ENCODE data around the gene PCDH17.
A peak's percentile ranks its signal among the peaks of the same experiment; 100 is the strongest.

PCDH17 gene

GRCh38 chr13:57629821-57630235 is 1.7 kb upstream of the PCDH17 start:
- peak overlapping the region; percentile 67 for H2AFZ ChIP-seq (ENCODE audit: insufficient read depth, low read length, poor library complexity)
- no peaks in the 10 kb centered on the region for H3K79me2 ChIP-seq (ENCODE audit: control insufficient read depth, insufficient read depth, low read length, poor library complexity)
- peak overlapping the region; percentile 6 for H3K4me3 ChIP-seq (ENCODE audit: low read depth, low read length)
- no peak overlapping the region for H4K8ac ChIP-seq (ENCODE audit: low read depth, low read length)
- no peak overlapping the region for H2AK5ac ChIP-seq (ENCODE audit: low read length)
- H3K9ac ChIP-seq (ENCODE audit: low read length): no peak overlapping the region
- H4K12ac ChIP-seq (ENCODE audit: low read depth, low read length): no peak overlapping the region
- H4K91ac ChIP-seq (ENCODE audit: low read depth, low read length): no peak overlapping the region
- H3K9me3 ChIP-seq (ENCODE audit: insufficient read depth, low read depth, low read length): peaks cover 20% of the 10 kb centered on the region
- no CpG with 5 or more reads among the region's 34 CpGs for WGBS (ENCODE audit: extremely low coverage, insufficient coverage, insufficient read length)
- peak overlapping the region; percentile 99 for H3K4me2 ChIP-seq (ENCODE audit: low read length)
- H3K27ac ChIP-seq (ENCODE audit: low read depth, low read length): no peak overlapping the region
- H3K14ac ChIP-seq (ENCODE audit: low read length): no peak overlapping the region
- no peak overlapping the region for H2BK5ac ChIP-seq (ENCODE audit: low read depth, low read length, poor library complexity)
- H3K18ac ChIP-seq (ENCODE audit: low read length): no peak overlapping the region
- DNase-seq: peak in 1 of 2 donors; percentile 15
- peaks cover 11% of the 10 kb centered on the region for H3K27me3 ChIP-seq (ENCODE audit: insufficient read depth, low read length)
- peaks cover 13 to 18% of the 10 kb centered on the region in 2 experiments for H3K4me1 ChIP-seq (ENCODE audit: control insufficient read depth in 1 of 2, insufficient read depth in 2 of 2, low read length in 2 of 2)
- no peaks in the 10 kb centered on the region for H3K36me3 ChIP-seq (ENCODE audit: control insufficient read depth in 1 of 2, insufficient read depth in 2 of 2, low read length in 2 of 2)
- H3K4ac ChIP-seq (ENCODE audit: low read depth, low read length): no peak overlapping the region
- H3K79me1 ChIP-seq (ENCODE audit: low read length): no peaks in the 10 kb centered on the region
- H3K23ac ChIP-seq (ENCODE audit: low read length): no peak overlapping the region
- H2BK120ac ChIP-seq (ENCODE audit: insufficient read depth, low read length, poor library complexity): no peak overlapping the region
- no peak overlapping the region for H2BK12ac ChIP-seq (ENCODE audit: low read length)

- H4K91ac ChIP-seq (ENCODE audit: low read depth, low read length): no peak overlapping the region
- no peak overlapping the region for H2BK5ac ChIP-seq (ENCODE audit: low read depth, low read length, poor library complexity)
- no peak overlapping the region for H3K9ac ChIP-seq (ENCODE audit: low read length)
- H3K18ac ChIP-seq (ENCODE audit: low read length): no peak overlapping the region
- H3K27ac ChIP-seq (ENCODE audit: low read depth, low read length): no peak overlapping the region
- peak overlapping the region; percentile 46 for H2AFZ ChIP-seq (ENCODE audit: insufficient read depth, low read length, poor library complexity)
- no peak overlapping the region for H3K4ac ChIP-seq (ENCODE audit: low read depth, low read length)
- no peaks in the 10 kb centered on the region for H3K79me1 ChIP-seq (ENCODE audit: low read length)
- H3K23ac ChIP-seq (ENCODE audit: low read length): no peak overlapping the region
- no peaks in the 10 kb centered on the region for H3K79me2 ChIP-seq (ENCODE audit: control insufficient read depth, insufficient read depth, low read length, poor library complexity)
- H2AK5ac ChIP-seq (ENCODE audit: low read length): no peak overlapping the region
- no CpG with 5 or more reads among the region's 32 CpGs for WGBS (ENCODE audit: extremely low coverage, insufficient coverage, insufficient read length)
- H3K14ac ChIP-seq (ENCODE audit: low read length): no peak overlapping the region
- H3K4me2 ChIP-seq (ENCODE audit: low read length): peak overlapping the region; percentile 99
- peaks cover 13 to 18% of the 10 kb centered on the region in 2 experiments for H3K4me1 ChIP-seq (ENCODE audit: control insufficient read depth in 1 of 2, insufficient read depth in 2 of 2, low read length in 2 of 2)
- no peak overlapping the region for H2BK120ac ChIP-seq (ENCODE audit: insufficient read depth, low read length, poor library complexity)
- no peak overlapping the region for H4K12ac ChIP-seq (ENCODE audit: low read depth, low read length)
- H2BK12ac ChIP-seq (ENCODE audit: low read length): no peak overlapping the region
- H3K27me3 ChIP-seq (ENCODE audit: insufficient read depth, low read length): peaks cover 11% of the 10 kb centered on the region
- peaks cover 20% of the 10 kb centered on the region for H3K9me3 ChIP-seq (ENCODE audit: insufficient read depth, low read depth, low read length)
- peak overlapping the region; percentile 67 for H3K4me3 ChIP-seq (ENCODE audit: low read depth, low read length)
- no peak overlapping the region for H4K8ac ChIP-seq (ENCODE audit: low read depth, low read length)
- DNase-seq: no peak
- no peaks in the 10 kb centered on the region for H3K36me3 ChIP-seq (ENCODE audit: control insufficient read depth in 1 of 2, insufficient read depth in 2 of 2, low read length in 2 of 2)
Measured at GRCh38 chr13:57630661-57631595, 616 bp upstream of the PCDH17 start.

DNA sequence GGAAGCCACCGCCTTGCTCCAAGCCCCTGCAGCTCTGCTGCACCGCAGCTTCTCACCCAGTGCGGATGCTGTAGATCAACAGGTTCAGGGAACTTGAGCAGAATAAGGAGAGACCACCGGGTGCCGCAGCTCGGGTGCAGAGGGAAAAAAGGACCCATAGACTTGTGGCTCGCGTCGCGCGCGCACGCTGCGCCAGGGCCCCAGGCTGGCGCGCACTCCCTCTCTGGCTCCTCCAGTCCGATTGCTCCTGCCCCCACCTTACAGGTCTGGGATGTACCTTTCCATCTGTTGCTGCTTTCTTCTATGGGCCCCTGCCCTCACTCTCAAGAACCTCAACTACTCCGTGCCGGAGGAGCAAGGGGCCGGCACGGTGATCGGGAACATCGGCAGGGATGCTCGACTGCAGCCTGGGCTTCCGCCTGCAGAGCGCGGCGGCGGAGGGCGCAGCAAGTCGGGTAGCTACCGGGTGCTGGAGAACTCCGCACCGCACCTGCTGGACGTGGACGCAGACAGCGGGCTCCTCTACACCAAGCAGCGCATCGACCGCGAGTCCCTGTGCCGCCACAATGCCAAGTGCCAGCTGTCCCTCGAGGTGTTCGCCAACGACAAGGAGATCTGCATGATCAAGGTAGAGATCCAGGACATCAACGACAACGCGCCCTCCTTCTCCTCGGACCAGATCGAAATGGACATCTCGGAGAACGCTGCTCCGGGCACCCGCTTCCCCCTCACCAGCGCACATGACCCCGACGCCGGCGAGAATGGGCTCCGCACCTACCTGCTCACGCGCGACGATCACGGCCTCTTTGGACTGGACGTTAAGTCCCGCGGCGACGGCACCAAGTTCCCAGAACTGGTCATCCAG is 964 bp downstream of the PCDH17 start:
- Histone ChIP-seq H2AFZ (ENCODE audit: insufficient read depth, low read length, poor library complexity) (no peak overlapping the region), H2AK5ac (ENCODE audit: low read length) (no peak overlapping the region), H3K79me2 (ENCODE audit: control insufficient read depth, insufficient read depth, low read length, poor library complexity) (no peaks in the 10 kb centered on the region), H3K79me1 (ENCODE audit: low read length) (no peaks in the 10 kb centered on the region), H3K14ac (ENCODE audit: low read length) (no peak overlapping the region), H2BK120ac (ENCODE audit: insufficient read depth, low read length, poor library complexity) (no peak overlapping the region), H2BK12ac (ENCODE audit: low read length) (no peak overlapping the region), H3K23ac (ENCODE audit: low read length) (no peak overlapping the region), H3K4ac (ENCODE audit: low read depth, low read length) (no peak overlapping the region), H3K9me3 (ENCODE audit: insufficient read depth, low read depth, low read length) (peaks cover 20% of the 10 kb centered on the region), H3K18ac (ENCODE audit: low read length) (no peak overlapping the region), H3K4me3 (ENCODE audit: low read depth, low read length) (peak overlapping the region; percentile 67), H3K27ac (ENCODE audit: low read depth, low read length) (no peak overlapping the region), H3K36me3 (ENCODE audit: control insufficient read depth in 1 of 2, insufficient read depth in 2 of 2, low read length in 2 of 2) (no peaks in the 10 kb centered on the region), H3K9ac (ENCODE audit: low read length) (no peak overlapping the region), H2BK5ac (ENCODE audit: low read depth, low read length, poor library complexity) (no peak overlapping the region), H3K4me1 (ENCODE audit: control insufficient read depth in 1 of 2, insufficient read depth in 2 of 2, low read length in 2 of 2) (peaks cover 13 to 18% of the 10 kb centered on the region in 2 experiments), H3K4me2 (ENCODE audit: low read length) (peak overlapping the region; percentile 99), H4K12ac (ENCODE audit: low read depth, low read length) (no peak overlapping the region), H4K8ac (ENCODE audit: low read depth, low read length) (no peak overlapping the region), H3K27me3 (ENCODE audit: insufficient read depth, low read length) (peaks cover 11% of the 10 kb centered on the region), H4K91ac (ENCODE audit: low read depth, low read length) (no peak overlapping the region)
- no CpG with 5 or more reads among the region's 70 CpGs for WGBS (ENCODE audit: extremely low coverage, insufficient coverage, insufficient read length)
- DNase-seq: no peak

DNA sequence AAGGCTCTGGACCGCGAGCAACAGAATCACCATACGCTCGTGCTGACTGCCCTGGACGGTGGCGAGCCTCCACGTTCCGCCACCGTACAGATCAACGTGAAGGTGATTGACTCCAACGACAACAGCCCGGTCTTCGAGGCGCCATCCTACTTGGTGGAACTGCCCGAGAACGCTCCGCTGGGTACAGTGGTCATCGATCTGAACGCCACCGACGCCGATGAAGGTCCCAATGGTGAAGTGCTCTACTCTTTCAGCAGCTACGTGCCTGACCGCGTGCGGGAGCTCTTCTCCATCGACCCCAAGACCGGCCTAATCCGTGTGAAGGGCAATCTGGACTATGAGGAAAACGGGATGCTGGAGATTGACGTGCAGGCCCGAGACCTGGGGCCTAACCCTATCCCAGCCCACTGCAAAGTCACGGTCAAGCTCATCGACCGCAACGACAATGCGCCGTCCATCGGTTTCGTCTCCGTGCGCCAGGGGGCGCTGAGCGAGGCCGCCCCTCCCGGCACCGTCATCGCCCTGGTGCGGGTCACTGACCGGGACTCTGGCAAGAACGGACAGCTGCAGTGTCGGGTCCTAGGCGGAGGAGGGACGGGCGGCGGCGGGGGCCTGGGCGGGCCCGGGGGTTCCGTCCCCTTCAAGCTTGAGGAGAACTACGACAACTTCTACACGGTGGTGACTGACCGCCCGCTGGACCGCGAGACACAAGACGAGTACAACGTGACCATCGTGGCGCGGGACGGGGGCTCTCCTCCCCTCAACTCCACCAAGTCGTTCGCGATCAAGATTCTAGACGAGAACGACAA is 1.8 kb downstream of the PCDH17 start:
- peaks cover 13 to 18% of the 10 kb centered on the region in 2 experiments for H3K4me1 ChIP-seq (ENCODE audit: control insufficient read depth in 1 of 2, insufficient read depth in 2 of 2, low read length in 2 of 2)
- no peaks in the 10 kb centered on the region for H3K36me3 ChIP-seq (ENCODE audit: control insufficient read depth in 1 of 2, insufficient read depth in 2 of 2, low read length in 2 of 2)
- no peak overlapping the region for H4K91ac ChIP-seq (ENCODE audit: low read depth, low read length)
- no peak overlapping the region for H2AK5ac ChIP-seq (ENCODE audit: low read length)
- peaks cover 20% of the 10 kb centered on the region for H3K9me3 ChIP-seq (ENCODE audit: insufficient read depth, low read depth, low read length)
- no peak overlapping the region for H3K14ac ChIP-seq (ENCODE audit: low read length)
- no peak overlapping the region for H2BK12ac ChIP-seq (ENCODE audit: low read length)
- no peaks in the 10 kb centered on the region for H3K79me2 ChIP-seq (ENCODE audit: control insufficient read depth, insufficient read depth, low read length, poor library complexity)
- H3K23ac ChIP-seq (ENCODE audit: low read length): no peak overlapping the region
- no peak overlapping the region for H2BK120ac ChIP-seq (ENCODE audit: insufficient read depth, low read length, poor library complexity)
- H4K12ac ChIP-seq (ENCODE audit: low read depth, low read length): no peak overlapping the region
- H3K18ac ChIP-seq (ENCODE audit: low read length): no peak overlapping the region
- no peaks in the 10 kb centered on the region for H3K79me1 ChIP-seq (ENCODE audit: low read length)
- no peak overlapping the region for H3K4me3 ChIP-seq (ENCODE audit: low read depth, low read length)
- H4K8ac ChIP-seq (ENCODE audit: low read depth, low read length): no peak overlapping the region
- H3K27ac ChIP-seq (ENCODE audit: low read depth, low read length): no peak overlapping the region
- WGBS (ENCODE audit: extremely low coverage, insufficient coverage, insufficient read length): no CpG with 5 or more reads among the region's 77 CpGs
- H2AFZ ChIP-seq (ENCODE audit: insufficient read depth, low read length, poor library complexity): no peak overlapping the region
- DNase-seq: no peak
- H3K4ac ChIP-seq (ENCODE audit: low read depth, low read length): no peak overlapping the region
- peaks cover 11% of the 10 kb centered on the region for H3K27me3 ChIP-seq (ENCODE audit: insufficient read depth, low read length)
- H2BK5ac ChIP-seq (ENCODE audit: low read depth, low read length, poor library complexity): no peak overlapping the region
- peak overlapping the region; percentile 99 for H3K4me2 ChIP-seq (ENCODE audit: low read length)
- H3K9ac ChIP-seq (ENCODE audit: low read length): no peak overlapping the region
